Activated naive CD8-positive, alpha-beta T cell treated with anti-CD3 and anti-CD28 coated beads, Interleukin-2, amount 50 U/mL, for 24 hours (primary cell): ENCODE results near the gene KIF1C.

Experiments used
- ATAC-seq: fragments of 150-1000 bp; cut with Tn5 transposase; one replicate; pipeline ENCODE4 v1.10.0; 2021
- DNase-seq: peaks from one replicate; pipeline ENCODE4 v3.0.0; 2021
- H3K27ac Mint-ChIP-seq: one replicate; pipeline ENCODE4 v1.8.0; 2021; ENCODE audit warnings: mild to moderate bottlenecking, mixed read lengths
- H3K27me3 Mint-ChIP-seq: one replicate; pipeline ENCODE4 v1.8.0; 2021; ENCODE audit warnings: mixed read lengths
- H3K36me3 Mint-ChIP-seq: one replicate; pipeline ENCODE4 v1.8.0; 2021; ENCODE audit warnings: low read depth, mixed read lengths
- H3K4me1 Mint-ChIP-seq: one replicate; pipeline ENCODE4 v1.8.0; 2021; ENCODE audit warnings: mixed read lengths
- H3K4me3 Mint-ChIP-seq: one replicate; pipeline ENCODE4 v1.8.0; 2021; ENCODE audit warnings: mild to moderate bottlenecking, moderate library complexity, mixed read lengths
- H3K9me3 Mint-ChIP-seq: one replicate; pipeline ENCODE4 v1.8.0; 2021; ENCODE audit warnings: mixed read lengths

The KIF1C gene

GRCh38 chr17:5033352-5034015 lies 35.7 kb downstream of the KIF1C start:
- DNase-seq (no peak), ATAC-seq (no peak)
- peaks cover 7% of the 10 kb centered on the region for H3K27me3 Mint-ChIP-seq
- H3K4me3 Mint-ChIP-seq, result no peak overlapping the region
- H3K9me3 Mint-ChIP-seq, result no peaks in the 10 kb centered on the region
- H3K36me3 Mint-ChIP-seq, result no peaks in the 10 kb centered on the region
- no peak overlapping the region for H3K27ac Mint-ChIP-seq
- H3K4me1 Mint-ChIP-seq, result peaks cover 17% of the 10 kb centered on the region

- DNase-seq (no peak), ATAC-seq (no peak)
- peaks cover 17% of the 10 kb centered on the region for H3K4me1 Mint-ChIP-seq
- no peak overlapping the region for H3K4me3 Mint-ChIP-seq
- no peak overlapping the region for H3K27ac Mint-ChIP-seq
- no peaks in the 10 kb centered on the region for H3K36me3 Mint-ChIP-seq
- H3K27me3 Mint-ChIP-seq, result peaks cover 7% of the 10 kb centered on the region
- H3K9me3 Mint-ChIP-seq, result no peaks in the 10 kb centered on the region
Observed at GRCh38 chr17:5034063-5034462, 36.3 kb downstream of the KIF1C start.

DNA sequence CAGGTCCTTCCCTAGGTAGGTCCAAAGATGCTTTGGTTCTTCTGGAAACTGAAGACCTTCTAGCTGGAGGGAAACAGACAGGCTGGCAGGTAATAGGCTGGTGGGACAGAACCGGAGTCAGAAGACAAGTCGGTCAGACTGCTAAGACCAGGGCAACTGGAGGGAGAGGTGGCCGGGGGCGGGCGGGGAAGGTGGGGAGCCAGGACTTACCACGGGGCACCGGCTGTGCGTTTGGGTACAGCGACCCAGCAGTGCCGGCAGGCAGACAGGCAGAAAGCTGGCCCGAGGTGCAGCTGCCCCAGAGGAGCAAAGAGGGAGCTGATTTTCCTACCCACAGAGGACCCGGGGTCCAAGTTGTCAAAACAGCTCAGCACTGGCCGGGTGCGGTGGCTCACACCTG lies 36.9 kb downstream of the KIF1C start:
- peaks cover 7% of the 10 kb centered on the region for H3K27me3 Mint-ChIP-seq
- no peaks in the 10 kb centered on the region for H3K36me3 Mint-ChIP-seq
- no peak overlapping the region for H3K4me3 Mint-ChIP-seq
- H3K9me3 Mint-ChIP-seq, result no peaks in the 10 kb centered on the region
- H3K4me1 Mint-ChIP-seq, result peaks cover 17% of the 10 kb centered on the region
- no peak overlapping the region for H3K27ac Mint-ChIP-seq
- ATAC-seq, result no peak
- no peak for DNase-seq

- no peaks in the 10 kb centered on the region for H3K9me3 Mint-ChIP-seq
- ATAC-seq, result no peak
- DNase-seq, result no peak
- H3K4me1 Mint-ChIP-seq, result peaks cover 17% of the 10 kb centered on the region
- H3K36me3 Mint-ChIP-seq, result no peaks in the 10 kb centered on the region
- no peak within 1 kb of the TSS for H3K27ac Mint-ChIP-seq
- peaks cover 7% of the 10 kb centered on the region for H3K27me3 Mint-ChIP-seq
- no peak within 1 kb of the TSS for H3K4me3 Mint-ChIP-seq
Observed at GRCh38 chr17:5035315-5035714, 37.6 kb downstream of the KIF1C start, which contains the start of gene SLC52A1. Gene SLC52A1 (minus strand): TSS chr17:5035426. CDS start chr17:5034606, 820 bp downstream.

DNA sequence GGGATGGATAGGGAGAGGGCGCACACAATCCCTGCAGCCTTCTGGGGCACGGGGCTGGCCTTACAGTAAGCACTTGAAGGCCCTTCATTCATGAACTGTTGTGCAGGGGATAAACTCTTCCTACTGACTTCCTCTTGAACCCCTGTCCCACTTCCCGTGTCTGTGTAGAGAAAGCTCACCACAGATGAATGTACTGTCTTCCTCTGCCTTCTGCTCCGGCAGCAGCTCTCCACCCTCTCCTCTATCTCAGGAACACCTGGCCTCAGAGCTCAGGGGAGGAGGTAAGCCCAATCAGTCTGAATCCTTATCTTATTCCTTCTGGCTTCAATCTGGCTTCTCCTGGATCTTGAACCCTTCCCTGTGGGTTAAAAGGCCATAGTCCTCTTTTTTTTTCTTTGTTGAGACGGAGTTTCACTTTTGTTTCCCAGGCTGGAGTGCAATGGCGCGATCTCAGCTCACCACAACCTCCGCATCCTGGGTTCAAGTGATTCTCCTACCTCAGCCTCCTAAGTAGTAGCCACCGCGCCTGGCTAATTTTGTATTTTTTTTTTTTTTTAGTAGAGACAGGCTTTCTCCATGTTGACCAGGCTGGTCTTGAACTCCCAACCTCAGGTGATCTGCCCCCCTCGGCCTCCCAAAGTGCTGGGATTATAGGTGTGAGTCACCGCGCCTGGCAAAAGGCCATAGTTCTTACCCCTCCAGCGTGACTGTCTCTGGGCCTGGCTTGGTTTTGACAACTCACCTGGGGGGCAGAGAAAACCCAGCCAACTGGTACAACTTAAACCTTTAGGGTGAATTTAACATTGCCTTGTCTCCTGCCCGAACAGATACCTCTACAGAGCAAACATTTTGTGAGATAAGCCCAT lies 44.6 kb downstream of the KIF1C start:
- no peaks in the 10 kb centered on the region for H3K9me3 Mint-ChIP-seq

GRCh38 chr17:5043524-5043923 lies 45.8 kb downstream of the KIF1C start:
- DNase-seq (no peak), ATAC-seq (no peak)
- no peaks in the 10 kb centered on the region for H3K9me3 Mint-ChIP-seq
- H3K4me3 Mint-ChIP-seq, result no peak overlapping the region
- H3K27ac Mint-ChIP-seq, result no peak overlapping the region
- no peaks in the 10 kb centered on the region for H3K27me3 Mint-ChIP-seq
- H3K4me1 Mint-ChIP-seq, result peaks cover 24% of the 10 kb centered on the region
- H3K36me3 Mint-ChIP-seq, result no peaks in the 10 kb centered on the region

More for the DNA sequence above, 44.6 kb downstream of the KIF1C start:
- no peak for ATAC-seq
- Mint-ChIP-seq H3K36me3 (no peaks in the 10 kb centered on the region), H3K4me3 (peak overlapping the region; percentile 63), H3K4me1 (peaks cover 12% of the 10 kb centered on the region), H3K27ac (peak overlapping the region; percentile 83), H3K27me3 (no peaks in the 10 kb centered on the region)
- no peak for DNase-seq

DNA sequence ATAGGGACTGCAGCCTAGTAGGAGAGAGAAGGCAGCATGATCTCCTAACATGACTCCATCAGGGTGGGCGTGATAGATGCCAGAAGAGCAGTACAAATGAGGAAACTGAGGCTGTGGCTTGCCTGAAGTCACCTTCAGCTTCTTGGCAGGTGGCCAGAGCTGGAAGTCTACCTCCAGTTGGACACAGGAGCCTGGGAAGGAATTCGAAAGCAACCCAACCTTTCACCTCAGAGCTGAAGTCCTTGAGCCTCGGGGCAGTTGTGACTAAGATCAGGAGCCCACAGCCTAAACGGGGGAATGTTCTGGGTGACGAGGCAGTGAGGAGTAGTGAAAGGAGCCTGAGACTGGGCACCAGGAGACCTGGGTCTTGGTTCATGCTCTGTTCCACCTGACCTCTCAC lies 46.9 kb downstream of the KIF1C start:
- H3K4me1 Mint-ChIP-seq, result peaks cover 31% of the 10 kb centered on the region
- ATAC-seq (no peak), DNase-seq (no peak)
- no peaks in the 10 kb centered on the region for H3K36me3 Mint-ChIP-seq
- no peak overlapping the region for H3K27ac Mint-ChIP-seq
- H3K4me3 Mint-ChIP-seq, result no peak overlapping the region
- no peaks in the 10 kb centered on the region for H3K27me3 Mint-ChIP-seq
- H3K9me3 Mint-ChIP-seq, result no peaks in the 10 kb centered on the region

- Mint-ChIP-seq H3K4me3 (no peak overlapping the region), H3K27ac (no peak overlapping the region), H3K9me3 (no peaks in the 10 kb centered on the region), H3K4me1 (peaks cover 34% of the 10 kb centered on the region), H3K36me3 (no peaks in the 10 kb centered on the region), H3K27me3 (no peaks in the 10 kb centered on the region)
- DNase-seq, result no peak
- ATAC-seq, result no peak
Observed at GRCh38 chr17:5045496-5045895, 47.7 kb downstream of the KIF1C start.

- Mint-ChIP-seq H3K9me3 (no peaks in the 10 kb centered on the region), H3K4me3 (no peak overlapping the region), H3K27me3 (no peaks in the 10 kb centered on the region), H3K27ac (no peak overlapping the region), H3K36me3 (no peaks in the 10 kb centered on the region), H3K4me1 (peaks cover 30% of the 10 kb centered on the region)
- ATAC-seq (no peak), DNase-seq (no peak)
Observed at GRCh38 chr17:5047446-5047845, 49.7 kb downstream of the KIF1C start.

- no peak overlapping the region for H3K4me3 Mint-ChIP-seq
- no peaks in the 10 kb centered on the region for H3K9me3 Mint-ChIP-seq
- ATAC-seq, result peak; percentile 66
- no peaks in the 10 kb centered on the region for H3K36me3 Mint-ChIP-seq
- H3K4me1 Mint-ChIP-seq, result peaks cover 26% of the 10 kb centered on the region
- DNase-seq, result no peak
- no peaks in the 10 kb centered on the region for H3K27me3 Mint-ChIP-seq
- no peak overlapping the region for H3K27ac Mint-ChIP-seq
Observed at GRCh38 chr17:5049314-5049841, 51.6 kb downstream of the KIF1C start.

DNA sequence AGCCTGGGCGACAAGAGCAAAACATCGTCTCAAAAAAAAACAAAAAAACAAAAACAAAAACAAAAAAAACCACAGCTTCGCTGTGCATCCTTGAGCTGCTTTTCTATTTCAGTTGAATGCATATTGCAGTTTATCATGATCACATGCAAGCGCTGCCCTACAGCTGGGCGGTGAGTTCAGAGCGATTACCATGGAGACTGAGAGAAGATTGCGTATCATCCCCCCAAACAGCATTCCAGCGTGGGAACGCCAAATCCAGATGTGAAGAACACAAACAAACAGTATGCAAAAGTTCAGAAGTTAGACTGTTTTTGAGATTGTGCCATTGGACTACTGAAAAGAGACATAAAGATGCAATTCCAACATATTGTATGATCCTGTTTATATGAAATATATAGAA lies 52.5 kb downstream of the KIF1C start:
- Mint-ChIP-seq H3K27ac (no peak overlapping the region), H3K4me1 (peaks cover 26% of the 10 kb centered on the region)

DNA sequence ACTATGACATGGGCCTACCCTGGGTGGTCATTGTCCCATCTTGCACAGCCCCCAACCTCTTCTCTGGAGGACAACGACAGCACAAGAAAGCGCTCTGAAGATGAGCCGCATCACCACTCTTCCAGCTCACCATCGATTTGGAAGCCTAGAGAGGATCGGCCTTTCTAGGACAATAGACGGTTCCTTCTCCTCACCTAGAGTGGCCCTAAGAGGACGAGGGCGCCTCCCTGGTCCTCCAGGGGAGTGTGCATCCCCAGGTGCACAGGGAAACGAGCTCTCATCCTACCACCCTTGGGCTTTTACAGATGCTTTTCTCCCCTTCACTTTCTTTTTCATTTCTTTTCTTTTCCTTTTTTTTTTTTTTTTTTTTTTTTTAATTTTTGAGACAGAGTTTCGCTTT lies 57.8 kb downstream of the KIF1C start:
- Mint-ChIP-seq H3K4me3 (no peak overlapping the region), H3K27me3 (no peaks in the 10 kb centered on the region), H3K9me3 (no peaks in the 10 kb centered on the region), H3K4me1 (no peaks in the 10 kb centered on the region), H3K27ac (no peak overlapping the region), H3K36me3 (no peaks in the 10 kb centered on the region)
- DNase-seq (no peak), ATAC-seq (no peak)

More for the DNA sequence above, 52.5 kb downstream of the KIF1C start:
- DNase-seq (no peak), ATAC-seq (no peak)
- H3K9me3 Mint-ChIP-seq, result no peaks in the 10 kb centered on the region
- H3K4me3 Mint-ChIP-seq, result no peak overlapping the region
- no peaks in the 10 kb centered on the region for H3K36me3 Mint-ChIP-seq
- no peaks in the 10 kb centered on the region for H3K27me3 Mint-ChIP-seq

DNA sequence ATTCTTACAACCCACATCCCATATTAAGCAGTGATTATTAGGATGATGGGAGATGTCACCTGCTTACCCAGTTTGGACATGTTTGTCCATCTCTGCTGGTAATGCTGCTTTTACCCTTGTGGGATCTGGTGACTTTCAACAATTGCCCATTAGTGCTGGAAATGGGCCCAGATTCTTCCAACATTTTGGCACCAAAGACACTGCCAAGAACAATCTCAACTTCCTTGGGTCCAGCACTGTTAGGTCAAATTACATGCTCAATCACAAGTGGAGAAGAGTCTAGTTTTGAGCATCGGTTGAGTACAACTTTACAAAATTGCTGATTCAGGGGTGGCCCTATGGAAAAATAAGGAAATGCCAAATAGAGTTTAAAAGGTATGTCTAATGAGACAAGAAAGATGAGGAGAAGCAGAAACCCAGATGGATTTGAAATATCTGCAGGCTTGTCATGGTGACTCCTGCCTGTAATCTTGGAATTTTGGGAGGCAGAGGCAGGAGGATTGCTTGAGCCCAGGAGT lies 67.5 kb downstream of the KIF1C start:
- no peaks in the 10 kb centered on the region for H3K36me3 Mint-ChIP-seq
- H3K4me3 Mint-ChIP-seq, result no peak overlapping the region
- DNase-seq (no peak), ATAC-seq (no peak)
- H3K27ac Mint-ChIP-seq, result no peak overlapping the region
- no peaks in the 10 kb centered on the region for H3K9me3 Mint-ChIP-seq
- no peaks in the 10 kb centered on the region for H3K4me1 Mint-ChIP-seq
- H3K27me3 Mint-ChIP-seq, result no peaks in the 10 kb centered on the region

GRCh38 chr17:5068236-5068635 lies 70.5 kb downstream of the KIF1C start:
- Mint-ChIP-seq H3K27ac (no peak overlapping the region), H3K27me3 (no peaks in the 10 kb centered on the region), H3K9me3 (no peaks in the 10 kb centered on the region), H3K4me1 (no peaks in the 10 kb centered on the region), H3K4me3 (no peak overlapping the region), H3K36me3 (no peaks in the 10 kb centered on the region)
- DNase-seq (no peak), ATAC-seq (no peak)

GRCh38 chr17:5069724-5070123 lies 72.0 kb downstream of the KIF1C start:
- Mint-ChIP-seq H3K36me3 (no peaks in the 10 kb centered on the region), H3K4me1 (no peaks in the 10 kb centered on the region), H3K27me3 (no peaks in the 10 kb centered on the region), H3K27ac (no peak overlapping the region), H3K4me3 (no peak overlapping the region), H3K9me3 (no peaks in the 10 kb centered on the region)
- DNase-seq (no peak), ATAC-seq (no peak)
